GM12878 (cell line): ENCODE results near the gene EMC1. TPM values are rescaled to one million over a fixed set of nuclear protein-coding genes. Genes with fewer than 3 reads are reported as not detected.

Experiments
- ATAC-seq: fragments of 200-7000 bp; cut with Tn5 transposase; 3 replicates; pipeline ENCODE4 v1.9.1; 2020; ENCODE audit warnings: mild to moderate bottlenecking, moderate library complexity
- BruUV-seq: library from RNA; stranded (reverse); fragments of 400-500 nt; replicated peaks from 2 replicates; lab custom pipeline; 2021; lab: Mats Ljungman, UMichigan
- CTCF ChIA-PET: fragments of 300-600 bp; sonication (Branson Sonifier 250); formaldehyde crosslinking; extraction: SDS; loops from one replicate; lab custom pipeline; 2021; ENCODE audit warnings: inconsistent platforms; lab: Yijun Ruan, JAX
- POLR2A ChIA-PET: fragments of 350-600 bp; formaldehyde crosslinking; extraction: SDS; loops from one replicate; lab custom pipeline; 2021; ENCODE audit warnings: inconsistent platforms; lab: Charles Lee
- RAD21 ChIA-PET: fragments of 300-600 bp; sonication (Branson Sonifier 250); formaldehyde crosslinking; loops from one replicate; lab custom pipeline; 2023; ENCODE audit warnings: antibody characterized with exemption; ENCODE audit not compliant: unreplicated experiment; lab: Charles Lee
- SMC1A ChIA-PET: fragments of 300-600 bp; sonication (Branson Sonifier 250); formaldehyde crosslinking; loops from one replicate; lab custom pipeline; 2023; ENCODE audit not compliant: unreplicated experiment, uncharacterized antibody; lab: Charles Lee
- DNase-seq: peaks from one replicate; pipeline ENCODE4 v3.0.0-alpha.2; 2011; ENCODE audit warnings: low read depth, low spot score
- FAIRE-seq: peaks from 3 replicates; lab custom pipeline; 2011; peaks lifted over from hg19 to GRCh38; lab: Jason Lieb, UNC
- H2AFZ ChIP-seq: 2 replicates; pipeline ENCODE4 v1.6.0; 2011; ENCODE audit warnings: low read depth, low read length, control low read depth; ENCODE audit not compliant: control insufficient read depth
- H3K27ac ChIP-seq: 2 replicates; pipeline ENCODE4 v1.5.1; 2011; ENCODE audit warnings: control low read depth; ENCODE audit not compliant: control insufficient read depth, insufficient read depth
- H3K27me3 ChIP-seq, 2 experiments: replicated peaks in 1 of 2; 2 replicates each; pipeline versions ENCODE4 v1.6.0 to v1.6.1; 2011; ENCODE audit warnings: low read length in 1 of 2; ENCODE audit not compliant: control insufficient read depth in 2 of 2, insufficient read depth in 2 of 2
- H3K36me3 ChIP-seq, 2 experiments: 2 replicates each; pipeline ENCODE4 v1.5.1; 2011; ENCODE audit warnings: low read length in 1 of 2; ENCODE audit not compliant: control insufficient read depth in 2 of 2, insufficient read depth in 2 of 2
- H3K4me1 ChIP-seq: 2 replicates; pipeline ENCODE4 v1.6.1; 2011; ENCODE audit warnings: mild to moderate bottlenecking, low read length, moderate library complexity, mixed read lengths; ENCODE audit not compliant: control insufficient read depth, insufficient read depth
- H3K4me2 ChIP-seq: 2 replicates; pipeline ENCODE4 v1.6.0; 2011; ENCODE audit warnings: control low read depth; ENCODE audit not compliant: control insufficient read depth, insufficient read depth
- H3K4me3 ChIP-seq: fragments of 200-600 bp; sonication (generic); 2 replicates; pipeline ENCODE4 v1.5.1; 2016
- H3K79me2 ChIP-seq: 2 replicates; pipeline ENCODE4 v1.6.0; 2011; ENCODE audit warnings: low read length; ENCODE audit not compliant: control insufficient read depth, insufficient read depth
- H3K9ac ChIP-seq: 2 replicates; pipeline ENCODE4 v1.8.0; 2011; ENCODE audit warnings: low read length, control low read depth, mixed read lengths; ENCODE audit not compliant: control insufficient read depth, insufficient read depth
- H3K9me3 ChIP-seq: replicated peaks from 3 replicates; pipeline ENCODE4 v1.5.1; 2011; ENCODE audit warnings: mild to moderate bottlenecking, low read length; ENCODE audit not compliant: control insufficient read depth, insufficient read depth
- H4K20me1 ChIP-seq: 2 replicates; pipeline ENCODE4 v1.6.0; 2011; ENCODE audit not compliant: control insufficient read depth, insufficient read depth
- ESRRA ChIP-seq: IDR thresholded peaks from 2 replicates; pipeline ENCODE4 v1.6.1; 2012; ENCODE audit warnings: mild to moderate bottlenecking, low read length, improper control_type of control experiment
- EZH2 ChIP-seq: IDR thresholded peaks from 2 replicates; pipeline ENCODE4 v1.6.1; 2012; ENCODE audit warnings: low read depth, mild to moderate bottlenecking, control low read depth, inconsistent platforms, low read length, borderline replicate concordance; ENCODE audit not compliant: control insufficient read depth
- MYB ChIP-seq: fragments of 150-350 bp; IDR thresholded peaks from 2 replicates; pipeline ENCODE4 v1.6.1; 2014; ENCODE audit warnings: mild to moderate bottlenecking, low read depth, low read length, borderline replicate concordance
- NBN ChIP-seq: fragments of 450-650 bp; IDR thresholded peaks from 2 replicates; pipeline ENCODE4 v1.6.1; 2016
- NR2F1 ChIP-seq: fragments of 450-650 bp; conservative IDR thresholded peaks from 2 replicates; pipeline ENCODE4 v1.6.1; 2017; ENCODE audit warnings: mild to moderate bottlenecking
- in situ Hi-C: fragments of 300-500 bp; cut with MboI; formaldehyde crosslinking; loops from 9 replicates; pipeline ENCODE4 v1.14.3; 2018; ENCODE audit warnings: mixed read lengths
- intact Hi-C: fragments of 100-400 bp; cut with micrococcal nuclease; formaldehyde crosslinking; loops from one replicate; pipeline ENCODE4 v1.14.2; 2022; ENCODE audit not compliant: unreplicated experiment
- polyA plus RNA-seq, 11 experiments: library from polyadenylated mRNA; depleted of rRNA in 4 of 11; unstranded in 6 of 11; stranded (reverse) in 5 of 11; fragments of >200 nt; fragmentation: Nextera tagmentation in 4 of 11; fragmentation: Illumina TruSeq in 1 of 11; extraction: Ambion mirVana in 4 of 11; extraction: Trizol in 1 of 11; gene quantifications; 1 replicate in 1 of 11; 2 replicates in 10 of 11; pipeline versions ENCODE4 v1.2.1 to v1.2.3, GENCODE V29; 2011 to 2016; ENCODE audit warnings: inconsistent platforms in 2 of 11, missing spikeins in 2 of 11, low read depth in 1 of 11
- total RNA-seq, 4 experiments: library from RNA; depleted of rRNA in 3 of 4; stranded (reverse); fragments of >200 nt in 3 of 4; fragmentation: Illumina TruSeq in 1 of 4; extraction: Trizol in 1 of 4; gene quantifications; 2 replicates each; pipeline versions ENCODE4 v1.2.1 to v1.2.3, GENCODE V29; 2013 to 2021
- TF ChIP-seq, protein P1 (sequence below): IDR thresholded peaks from 2 replicates; pipeline ENCODE4 v1.6.1; 2012; ENCODE audit warnings: improper control_type of control experiment, low read depth, low read length; ENCODE audit not compliant: insufficient replicate concordance
- TF ChIP-seq, protein P2 (sequence below): IDR thresholded peaks from 2 replicates; pipeline ENCODE4 v1.6.1; 2011; ENCODE audit warnings: low read depth, mild to moderate bottlenecking, low read length, moderate library complexity, borderline replicate concordance; ENCODE audit errors: extremely low read depth

Gene EMC1
- total and polyA plus RNA-seq, 10 of the 15 experiments (the other 5 are each of a cell fraction or from before 2014, with no cell fraction given): 12.2 to 43.6 (median 20.6) TPM

DNA sequence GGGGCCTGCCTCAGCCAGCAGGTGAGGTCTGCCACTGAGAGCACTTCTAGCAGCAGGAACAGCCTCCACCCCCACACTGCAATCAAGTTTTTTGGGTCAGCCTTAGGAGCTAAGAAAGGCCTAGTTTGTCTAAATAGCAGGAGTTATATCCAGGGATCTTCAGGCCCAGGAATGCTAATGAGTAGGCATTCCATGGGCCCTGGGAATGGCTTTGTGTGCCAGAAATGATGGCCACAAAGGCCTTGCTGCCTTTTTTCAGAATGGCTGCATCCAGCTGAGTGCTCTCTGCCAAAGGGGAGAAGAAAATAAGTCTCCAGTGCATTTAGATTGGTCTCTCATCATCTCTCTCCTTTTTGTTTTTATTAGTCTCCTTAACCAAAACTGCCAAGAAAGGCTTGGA is 3.1 kb upstream of the EMC1 start:
- Histone ChIP-seq H3K27ac (no peak overlapping the region), H3K27me3 (no peaks in the 10 kb centered on the region), H3K4me1 (peaks cover 12% of the 10 kb centered on the region), H3K79me2 (peaks cover 54% of the 10 kb centered on the region), H3K9me3 (no peaks in the 10 kb centered on the region), H3K4me2 (peak overlapping the region; percentile 21; the same call in 1 of the 2 replicates), H3K36me3 (peaks cover 21 to 22% of the 10 kb centered on the region in 2 experiments), H3K9ac (peak overlapping the region; percentile 5; the same call in 1 of the 2 replicates), H2AFZ (no peak overlapping the region), H3K4me3 (no peak overlapping the region; the same call in 1 of the 2 replicates), H4K20me1 (peaks cover 3% of the 10 kb centered on the region; the same call in 1 of the 2 replicates)
- RAD21 ChIA-PET: no interaction called here
- DNase-seq: no peak
- no TSS peak for BruUV-seq
- CTCF ChIA-PET: no interaction called here
- POLR2A ChIA-PET: no interaction called here
- TF ChIP-seq NBN: no peak
- no peak for TF ChIP-seq MYB
- no peak for TF ChIP-seq ESRRA
- TF ChIP-seq NR2F1: no peak
- TF ChIP-seq EZH2: no peak
- TF ChIP-seq, protein P1, sequence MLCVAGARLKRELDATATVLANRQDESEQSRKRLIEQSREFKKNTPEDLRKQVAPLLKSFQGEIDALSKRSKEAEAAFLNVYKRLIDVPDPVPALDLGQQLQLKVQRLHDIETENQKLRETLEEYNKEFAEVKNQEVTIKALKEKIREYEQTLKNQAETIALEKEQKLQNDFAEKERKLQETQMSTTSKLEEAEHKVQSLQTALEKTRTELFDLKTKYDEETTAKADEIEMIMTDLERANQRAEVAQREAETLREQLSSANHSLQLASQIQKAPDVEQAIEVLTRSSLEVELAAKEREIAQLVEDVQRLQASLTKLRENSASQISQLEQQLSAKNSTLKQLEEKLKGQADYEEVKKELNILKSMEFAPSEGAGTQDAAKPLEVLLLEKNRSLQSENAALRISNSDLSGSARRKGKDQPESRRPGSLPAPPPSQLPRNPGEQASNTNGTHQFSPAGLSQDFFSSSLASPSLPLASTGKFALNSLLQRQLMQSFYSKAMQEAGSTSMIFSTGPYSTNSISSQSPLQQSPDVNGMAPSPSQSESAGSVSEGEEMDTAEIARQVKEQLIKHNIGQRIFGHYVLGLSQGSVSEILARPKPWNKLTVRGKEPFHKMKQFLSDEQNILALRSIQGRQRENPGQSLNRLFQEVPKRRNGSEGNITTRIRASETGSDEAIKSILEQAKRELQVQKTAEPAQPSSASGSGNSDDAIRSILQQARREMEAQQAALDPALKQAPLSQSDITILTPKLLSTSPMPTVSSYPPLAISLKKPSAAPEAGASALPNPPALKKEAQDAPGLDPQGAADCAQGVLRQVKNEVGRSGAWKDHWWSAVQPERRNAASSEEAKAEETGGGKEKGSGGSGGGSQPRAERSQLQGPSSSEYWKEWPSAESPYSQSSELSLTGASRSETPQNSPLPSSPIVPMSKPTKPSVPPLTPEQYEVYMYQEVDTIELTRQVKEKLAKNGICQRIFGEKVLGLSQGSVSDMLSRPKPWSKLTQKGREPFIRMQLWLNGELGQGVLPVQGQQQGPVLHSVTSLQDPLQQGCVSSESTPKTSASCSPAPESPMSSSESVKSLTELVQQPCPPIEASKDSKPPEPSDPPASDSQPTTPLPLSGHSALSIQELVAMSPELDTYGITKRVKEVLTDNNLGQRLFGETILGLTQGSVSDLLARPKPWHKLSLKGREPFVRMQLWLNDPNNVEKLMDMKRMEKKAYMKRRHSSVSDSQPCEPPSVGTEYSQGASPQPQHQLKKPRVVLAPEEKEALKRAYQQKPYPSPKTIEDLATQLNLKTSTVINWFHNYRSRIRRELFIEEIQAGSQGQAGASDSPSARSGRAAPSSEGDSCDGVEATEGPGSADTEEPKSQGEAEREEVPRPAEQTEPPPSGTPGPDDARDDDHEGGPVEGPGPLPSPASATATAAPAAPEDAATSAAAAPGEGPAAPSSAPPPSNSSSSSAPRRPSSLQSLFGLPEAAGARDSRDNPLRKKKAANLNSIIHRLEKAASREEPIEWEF: no peak
- TF ChIP-seq, protein P2, sequence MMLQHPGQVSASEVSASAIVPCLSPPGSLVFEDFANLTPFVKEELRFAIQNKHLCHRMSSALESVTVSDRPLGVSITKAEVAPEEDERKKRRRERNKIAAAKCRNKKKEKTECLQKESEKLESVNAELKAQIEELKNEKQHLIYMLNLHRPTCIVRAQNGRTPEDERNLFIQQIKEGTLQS: no peak
- SMC1A ChIA-PET: no interaction called here
- no peak for FAIRE-seq
- intact Hi-C loops: loop anchor here (5.0 kb wide), 2 partner anchors 58 to 398 kb away; partner anchors contain the start of genes AKR7A2 and SLC66A1
- in situ Hi-C loops: no loop called here
- ATAC-seq: no peak
